HCT116 (cell line): ENCODE data around the gene HNRNPK. TPM values are rescaled to one million over a fixed set of nuclear protein-coding genes. Genes with fewer than 3 reads are reported as not detected.

Experiments used
- ATAC-seq: fragments of 200-7000 bp; cut with Tn5 transposase; 2 replicates; pipeline ENCODE4 v1.9.1; 2020; ENCODE audit warnings: mild to moderate bottlenecking, moderate library complexity
- BruUV-seq: library from RNA; stranded (reverse); fragments of 400-500 nt; replicated peaks from 2 replicates; lab custom pipeline; 2021; lab: Mats Ljungman, UMichigan
- CTCF ChIA-PET: fragments of 300-600 bp; sonication (Branson Sonifier 250); formaldehyde crosslinking; loops from one replicate; lab custom pipeline; 2021; ENCODE audit warnings: antibody characterized with exemption; lab: Charles Lee
- POLR2A ChIA-PET: fragments of 300-600, 350-600 bp; sonication (Branson Sonifier 250); formaldehyde crosslinking; loops from one replicate; lab custom pipeline; 2021; ENCODE audit warnings: antibody characterized with exemption; lab: Charles Lee
- RAD21 ChIA-PET, 2 experiments: fragments of 300-600 bp; sonication (Branson Sonifier 250); formaldehyde crosslinking; loops; one replicate each; lab custom pipeline; 2023; ENCODE audit warnings: low total read pairs in 2 of 2; ENCODE audit not compliant: uncharacterized antibody in 2 of 2, unreplicated experiment in 2 of 2, low non-redundant PET in 1 of 2; lab: Charles Lee
- DNase-seq: peaks from one replicate; pipeline ENCODE4 v3.0.0-alpha.2; 2010; ENCODE audit warnings: low read depth, low spot score
- H2AFZ ChIP-seq: fragments of 200-600 bp; shearing (Covaris generic), sonication (generic); 2 replicates; pipeline ENCODE4 v1.6.1; 2017; ENCODE audit warnings: low read depth, mixed run types, mixed read lengths, antibody characterized with exemption, low read length; ENCODE audit not compliant: poor library complexity, severe bottlenecking
- H3K27ac ChIP-seq: 2 replicates; pipeline ENCODE4 v1.5.1; 2012; ENCODE audit warnings: low read depth, low read length
- H3K27me3 ChIP-seq: fragments of 200-600 bp; sonication (generic); 2 replicates; pipeline ENCODE4 v1.6.1; 2016; ENCODE audit warnings: mixed run types, low read length, mixed read lengths; ENCODE audit not compliant: insufficient read depth
- H3K36me3 ChIP-seq, 2 experiments: fragments of 200-500 bp in 1 of 2; fragments of 200-600 bp in 1 of 2; sonication (Bioruptor generic) in 1 of 2; sonication (generic) in 1 of 2; 2 replicates each; pipeline versions ENCODE4 v1.5.1 to v1.6.1; 2014 to 2016; ENCODE audit warnings: low read length in 2 of 2, inconsistent platforms in 1 of 2, mixed read lengths in 1 of 2, mixed run types in 1 of 2; ENCODE audit not compliant: insufficient read depth in 2 of 2, control insufficient read depth in 1 of 2
- H3K4me1 ChIP-seq, 2 experiments: fragments of 200-600 bp in 1 of 2; sonication (generic) in 1 of 2; 2 replicates each; pipeline versions ENCODE4 v1.5.1 to v1.6.1; 2012 to 2017; ENCODE audit warnings: low read length in 2 of 2, inconsistent platforms in 1 of 2, mild to moderate bottlenecking in 1 of 2, mixed read lengths in 1 of 2, mixed run types in 1 of 2, moderate library complexity in 1 of 2; ENCODE audit not compliant: insufficient read depth in 2 of 2, control insufficient read depth in 1 of 2
- H3K4me2 ChIP-seq: fragments of 200-600 bp; sonication (generic); 2 replicates; pipeline ENCODE4 v1.6.1; 2017; ENCODE audit warnings: mixed run types, low read length, mixed read lengths
- H3K4me3 ChIP-seq, 2 experiments: fragments of 200-600 bp in 1 of 2; sonication (generic) in 1 of 2; replicated peaks in 1 of 2; 2 replicates each; pipeline ENCODE4 v1.5.1; 2011 to 2016; ENCODE audit warnings: low read length in 2 of 2, control low read depth in 1 of 2, low read depth in 1 of 2, mild to moderate bottlenecking in 1 of 2, mixed read lengths in 1 of 2, mixed run types in 1 of 2
- H3K79me2 ChIP-seq: fragments of 200-600 bp; sonication (generic); 2 replicates; pipeline ENCODE4 v1.6.1; 2017; ENCODE audit warnings: mild to moderate bottlenecking, mixed run types, low read length, moderate library complexity, mixed read lengths; ENCODE audit not compliant: insufficient read depth
- H3K9ac ChIP-seq: fragments of 200-600 bp; sonication (generic); 2 replicates; pipeline ENCODE4 v1.6.1; 2016; ENCODE audit warnings: low read length, mixed read lengths
- H3K9me2 ChIP-seq: fragments of 200-600 bp; sonication (generic), shearing (Covaris generic); 2 replicates; pipeline ENCODE4 v1.6.1; 2017; ENCODE audit warnings: mixed run types, mild to moderate bottlenecking, moderate library complexity; ENCODE audit not compliant: insufficient read depth
- H3K9me3 ChIP-seq, 2 experiments: fragments of 200-500 bp in 1 of 2; fragments of 200-600 bp in 1 of 2; sonication (Bioruptor generic) in 1 of 2; sonication (generic) in 1 of 2; 2 replicates each; pipeline ENCODE4 v1.6.1; 2014 to 2017; ENCODE audit warnings: low read length in 2 of 2, mixed read lengths in 2 of 2, inconsistent platforms in 1 of 2, low read depth in 1 of 2, mild to moderate bottlenecking in 1 of 2, mixed run types in 1 of 2, moderate library complexity in 1 of 2; ENCODE audit not compliant: control insufficient read depth in 1 of 2, insufficient read depth in 1 of 2
- H4K20me1 ChIP-seq: fragments of 200-600 bp; sonication (generic), shearing (Covaris generic); 2 replicates; pipeline ENCODE4 v1.6.1; 2017; ENCODE audit warnings: mixed run types, mild to moderate bottlenecking, moderate library complexity; ENCODE audit not compliant: insufficient read depth
- CEBPB ChIP-seq: IDR thresholded peaks from 2 replicates; pipeline ENCODE4 v1.6.1; 2012; ENCODE audit warnings: low read depth
- EGR1 ChIP-seq: IDR thresholded peaks from 2 replicates; pipeline ENCODE4 v1.6.1; 2012; ENCODE audit warnings: low read depth
- ELF1 ChIP-seq: IDR thresholded peaks from 2 replicates; pipeline ENCODE4 v1.6.1; 2012; ENCODE audit warnings: low read depth, borderline replicate concordance
- EZH2phosphoT487 ChIP-seq: fragments of 200-600 bp; IDR thresholded peaks from 2 replicates; pipeline ENCODE4 v1.6.1; 2018; ENCODE audit warnings: antibody characterized with exemption, borderline replicate concordance
- FOSL1 ChIP-seq: IDR thresholded peaks from 2 replicates; pipeline ENCODE4 v1.6.1; 2012; ENCODE audit warnings: low read depth
- JUND ChIP-seq: IDR thresholded peaks from 2 replicates; pipeline ENCODE4 v1.6.1; 2012
- MAX ChIP-seq: IDR thresholded peaks from 2 replicates; pipeline ENCODE4 v1.6.1; 2012
- RAD21 ChIP-seq: IDR thresholded peaks from 2 replicates; pipeline ENCODE4 v1.6.1; 2012; ENCODE audit warnings: low read depth, mild to moderate bottlenecking
- REST ChIP-seq: IDR thresholded peaks from 2 replicates; pipeline ENCODE4 v1.6.1; 2012; ENCODE audit warnings: low read depth
- SIN3A ChIP-seq: IDR thresholded peaks from 2 replicates; pipeline ENCODE4 v1.6.1; 2012; ENCODE audit warnings: low read depth
- SP1 ChIP-seq: IDR thresholded peaks from 2 replicates; pipeline ENCODE4 v1.6.1; 2012; ENCODE audit warnings: low read depth
- SRF ChIP-seq: IDR thresholded peaks from 2 replicates; pipeline ENCODE4 v1.6.1; 2012; ENCODE audit warnings: low read depth
- TCF7L2 ChIP-seq: IDR thresholded peaks from 2 replicates; pipeline ENCODE4 v1.7.0; 2011; ENCODE audit warnings: borderline replicate concordance, inconsistent platforms; ENCODE audit not compliant: insufficient read depth, insufficient read length; ENCODE audit errors: extremely low read depth
- YY1 ChIP-seq: IDR thresholded peaks from 2 replicates; pipeline ENCODE4 v1.6.1; 2011; ENCODE audit warnings: low read length, low read depth, moderate library complexity, mild to moderate bottlenecking; ENCODE audit not compliant: insufficient replicate concordance; ENCODE audit errors: extremely low read depth
- ZBTB33 ChIP-seq: IDR thresholded peaks from 2 replicates; pipeline ENCODE4 v1.6.1; 2011; ENCODE audit warnings: mild to moderate bottlenecking, low read length, moderate library complexity; ENCODE audit not compliant: insufficient replicate concordance; ENCODE audit errors: extremely low read depth
- intact Hi-C: fragments of 100-400 bp; cut with micrococcal nuclease; formaldehyde crosslinking; loops from 2 replicates; pipeline ENCODE4 v1.10.0; 2022
- total RNA-seq: library from RNA; stranded (reverse); gene quantifications from one replicate; pipeline ENCODE4 v1.2.1, GENCODE V29; 2021; ENCODE audit not compliant: unreplicated experiment

Gene HNRNPK
- total RNA-seq, 1 experiment from 2014 or later: 624 TPM

- TF ChIP-seq ZBTB33 (peak; percentile 97), YY1 (peak; percentile 90), TCF7L2 (peak; percentile 45)
Observed at GRCh38 chr9:83980395-83981125, 545 bp upstream of the HNRNPK start, which contains the start of gene RMI1 (continued).

- Histone ChIP-seq H4K20me1 (peaks cover 51% of the 10 kb centered on the region), H3K4me2 (peak overlapping the region; percentile 81), H3K79me2 (peaks cover 96% of the 10 kb centered on the region), H3K9me2 (no peaks in the 10 kb centered on the region), H3K4me1 (peaks cover 4 to 19% of the 10 kb centered on the region in 2 experiments; a peak in 3 of 4 replicates), H3K9me3 (no peaks in the 10 kb centered on the region), H2AFZ (no peak overlapping the region), H3K27ac (peak overlapping the region; percentile 96), H3K36me3 (peaks cover 38 to 51% of the 10 kb centered on the region in 2 experiments), H3K9ac (peak overlapping the region; percentile 100), H3K27me3 (no peaks in the 10 kb centered on the region), H3K4me3 (peak overlapping the region; percentile 77 to 94)
- ChIA-PET CTCF (no interaction called here), RAD21 (no interaction called here), POLR2A (interaction anchor here (1.4 to 2.1 kb wide), 5 partner anchors 9 to 299 kb away, joined by 3 to 10 read pairs (median 5); no protein-coding TSS in a partner anchor)
- peak; percentile 49 for ATAC-seq
- DNase-seq: no peak
- intact Hi-C loops: no loop called here
- BruUV-seq: TSS peak; percentile 36
- TF ChIP-seq ZBTB33: no peak
- TF ChIP-seq ELF1: no peak
- TF ChIP-seq REST: no peak
- TF ChIP-seq EGR1: 0 out of 2 replicates have a peak, but pooled peaks have one; percentile 6
- TF ChIP-seq SIN3A: no peak
- TF ChIP-seq FOSL1: no peak
- no peak for TF ChIP-seq JUND
- no peak for TF ChIP-seq SP1
- TF ChIP-seq RAD21: no peak
- TF ChIP-seq MAX: peak; percentile 86
- TF ChIP-seq EZH2phosphoT487: no peak
- TF ChIP-seq CEBPB: no peak
- TF ChIP-seq SRF: no peak
Observed at GRCh38 chr9:83978992-83979811, 813 bp downstream of the HNRNPK start.
